Gastroesophageal sphincter (tissue), 4 donors: ENCODE measurements around the gene VTI1A. TPM values are rescaled to one million over a fixed set of nuclear protein-coding genes. Genes with fewer than 3 reads are reported as not detected.

ENCODE experiments used
- ATAC-seq: fragments of 150-250 bp; one replicate; pipeline ENCODE4 v1.9.1; 2016; ENCODE audit warnings: mild to moderate bottlenecking, moderate library complexity
- H3K27ac ChIP-seq, 4 donors: fragments of 200-600 bp; sonication (generic) in 3 of 4; 1 replicate in 3 of 4; 2 replicates in 1 of 4; pipeline ENCODE4 v1.5.1; 2016 to 2019
- H3K27me3 ChIP-seq: fragments of 200-600 bp; sonication (generic); one replicate; pipeline ENCODE4 v1.5.1; 2019
- H3K36me3 ChIP-seq, 2 donors: fragments of 200-600 bp; sonication (generic); one replicate each; pipeline ENCODE4 v1.5.1; 2019; ENCODE audit warnings: control low read depth in 1 of 2
- H3K4me1 ChIP-seq, 3 donors: fragments of 200-600 bp; sonication (generic); 1 replicate in 2 of 3; 2 replicates in 1 of 3; pipeline ENCODE4 v1.5.1; 2016 to 2019; ENCODE audit warnings: control low read depth in 2 of 3
- H3K4me3 ChIP-seq, 2 donors: fragments of 200-600 bp; sonication (generic); one replicate each; pipeline ENCODE4 v1.5.1; 2019; ENCODE audit warnings: mild to moderate bottlenecking in 1 of 2, moderate library complexity in 1 of 2
- H3K9me3 ChIP-seq, 3 donors: fragments of 200-600 bp; sonication (generic); one replicate each; pipeline ENCODE4 v1.5.1; 2017 to 2019; ENCODE audit warnings: control low read depth in 2 of 3
- EP300 ChIP-seq: sonication (generic); formaldehyde crosslinking; IDR thresholded peaks from one replicate; pipeline ENCODE4 v1.6.1; 2017; ENCODE audit warnings: antibody characterized with exemption, mild to moderate bottlenecking
- POLR2A ChIP-seq, 2 donors: fragments of 450-650 bp; IDR thresholded peaks; one replicate each; pipeline ENCODE4 v1.6.1; 2017; ENCODE audit warnings: antibody characterized with exemption in 2 of 2, mild to moderate bottlenecking in 2 of 2, moderate library complexity in 1 of 2
- POLR2AphosphoS5 ChIP-seq: sonication (generic); formaldehyde crosslinking; IDR thresholded peaks from one replicate; pipeline ENCODE4 v1.6.1; 2017; ENCODE audit warnings: antibody characterized with exemption
- WGBS, 2 donors: methylation state at CpG; one replicate each; pipeline ENCODE4 v1.1.5; 2018; ENCODE audit warnings: low coverage in 1 of 2; 5-methylcytosine and 5-hydroxymethylcytosine counted together
- total RNA-seq, 4 donors: library from RNA; depleted of rRNA; stranded (reverse); fragments of >200 nt; gene quantifications; one replicate each; pipeline ENCODE4 v1.1.0, GENCODE V29; 2016
- TF ChIP-seq, protein P1 (sequence below), 4 experiments: fragments of 200-600 bp in 2 of 4; fragments of 450-650 bp in 2 of 4; sonication (generic) in 1 of 4; IDR thresholded peaks; one replicate each; pipeline ENCODE4 v1.5.1; 2017 to 2019; ENCODE audit warnings: antibody characterized with exemption in 4 of 4, mild to moderate bottlenecking in 2 of 4, moderate library complexity in 2 of 4

The VTI1A gene
- total RNA-seq, 4 donors from 2014 or later, result 19.6 to 81.9 (median 43.1) TPM

DNA sequence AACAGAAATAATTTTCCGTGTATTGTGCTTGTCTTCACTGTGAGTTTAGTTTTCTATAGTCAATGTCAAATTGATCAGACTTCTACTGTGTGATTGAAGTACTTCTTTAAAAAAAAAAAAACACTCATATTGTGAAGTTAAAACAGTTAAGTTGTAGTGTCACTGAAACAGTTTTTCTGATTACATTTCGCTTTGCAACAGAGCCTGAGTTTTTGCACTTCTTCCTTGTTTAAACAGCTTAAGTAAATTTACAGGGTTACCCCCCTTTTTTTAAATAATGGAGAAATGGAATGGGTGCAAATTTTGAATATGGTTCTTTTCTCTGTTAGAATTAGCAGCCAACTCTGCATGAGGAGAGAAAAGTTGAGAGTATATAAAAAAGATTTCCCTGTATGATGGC is 117.3 kb downstream of the VTI1A start:
- Histone ChIP-seq H3K4me1 (no peaks in the 10 kb centered on the region), H3K36me3 (no peaks in the 10 kb centered on the region), H3K9me3 (no peaks in the 10 kb centered on the region), H3K27me3 (no peaks in the 10 kb centered on the region), H3K27ac (no peak overlapping the region), H3K4me3 (no peak overlapping the region)
- no peak for ATAC-seq
- TF ChIP-seq POLR2A (IDR thresholded peaks at IDR 0.05) (no peak), POLR2AphosphoS5 (no peak), EP300 (no peak)
- TF ChIP-seq, protein P1, sequence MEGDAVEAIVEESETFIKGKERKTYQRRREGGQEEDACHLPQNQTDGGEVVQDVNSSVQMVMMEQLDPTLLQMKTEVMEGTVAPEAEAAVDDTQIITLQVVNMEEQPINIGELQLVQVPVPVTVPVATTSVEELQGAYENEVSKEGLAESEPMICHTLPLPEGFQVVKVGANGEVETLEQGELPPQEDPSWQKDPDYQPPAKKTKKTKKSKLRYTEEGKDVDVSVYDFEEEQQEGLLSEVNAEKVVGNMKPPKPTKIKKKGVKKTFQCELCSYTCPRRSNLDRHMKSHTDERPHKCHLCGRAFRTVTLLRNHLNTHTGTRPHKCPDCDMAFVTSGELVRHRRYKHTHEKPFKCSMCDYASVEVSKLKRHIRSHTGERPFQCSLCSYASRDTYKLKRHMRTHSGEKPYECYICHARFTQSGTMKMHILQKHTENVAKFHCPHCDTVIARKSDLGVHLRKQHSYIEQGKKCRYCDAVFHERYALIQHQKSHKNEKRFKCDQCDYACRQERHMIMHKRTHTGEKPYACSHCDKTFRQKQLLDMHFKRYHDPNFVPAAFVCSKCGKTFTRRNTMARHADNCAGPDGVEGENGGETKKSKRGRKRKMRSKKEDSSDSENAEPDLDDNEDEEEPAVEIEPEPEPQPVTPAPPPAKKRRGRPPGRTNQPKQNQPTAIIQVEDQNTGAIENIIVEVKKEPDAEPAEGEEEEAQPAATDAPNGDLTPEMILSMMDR (IDR thresholded peaks at IDR 0.05), result no peak
- WGBS, 2 donors, result 89 to 95% methylated on average over 2 of the region's 2 CpGs

DNA sequence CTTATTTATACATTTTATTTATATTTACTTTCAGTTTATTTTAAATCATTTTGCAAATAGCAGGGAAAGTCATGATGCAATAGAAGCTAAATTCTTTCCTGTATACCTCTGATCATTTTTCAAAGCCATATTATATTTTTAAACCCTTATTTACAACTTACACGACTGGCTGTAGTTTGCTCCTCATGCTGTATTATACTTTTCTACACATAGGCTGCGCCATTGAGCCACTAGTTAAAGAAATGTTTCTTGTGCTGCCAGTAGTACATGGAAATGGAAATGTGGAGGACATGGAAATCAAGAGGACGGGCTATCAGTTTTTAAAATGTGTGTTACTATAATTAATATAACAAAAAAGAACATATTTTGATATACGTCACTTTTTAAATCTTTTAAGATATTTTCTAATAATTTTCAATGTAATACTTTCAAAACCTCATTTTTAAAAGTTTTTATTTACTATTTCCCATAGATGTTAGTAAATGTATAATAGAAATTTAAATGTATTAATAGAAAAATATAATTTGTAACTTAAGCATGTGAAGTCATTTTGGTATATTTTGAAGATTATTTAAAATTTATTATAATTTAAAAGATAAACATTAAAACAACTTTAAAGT is 118.5 kb downstream of the VTI1A start:
- Histone ChIP-seq H3K36me3 (no peaks in the 10 kb centered on the region), H3K4me3 (no peak overlapping the region), H3K27me3 (no peaks in the 10 kb centered on the region), H3K4me1 (no peaks in the 10 kb centered on the region), H3K9me3 (no peaks in the 10 kb centered on the region), H3K27ac (no peak overlapping the region)
- TF ChIP-seq EP300 (no peak), POLR2A (IDR thresholded peaks at IDR 0.05) (no peak), POLR2AphosphoS5 (no peak)
- TF ChIP-seq, protein P1 (IDR thresholded peaks at IDR 0.05), result peak; percentile 12 to 54 (median 51)
- WGBS, 2 donors, result 44 to 53% methylated on average over 4 of the region's 4 CpGs
- ATAC-seq, result no peak

DNA sequence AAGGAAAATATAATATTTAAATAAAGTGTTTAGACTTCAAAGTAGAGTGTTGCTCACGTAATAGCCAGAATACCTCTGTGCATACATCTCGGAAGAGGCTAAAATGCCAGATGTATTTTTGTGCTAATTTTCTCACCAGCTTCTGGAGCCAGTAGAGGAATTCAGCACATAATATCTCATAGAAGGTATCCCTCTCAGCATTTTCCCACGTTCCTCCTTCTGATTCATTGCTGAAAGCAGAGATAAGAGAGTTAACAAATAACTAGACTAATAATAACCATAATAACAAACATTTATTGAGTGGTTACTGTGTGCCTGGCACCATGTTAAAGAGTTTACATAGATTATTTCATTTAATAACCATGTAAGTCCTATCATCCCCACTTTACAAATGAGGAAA is 123.6 kb downstream of the VTI1A start:
- Histone ChIP-seq H3K27me3 (no peaks in the 10 kb centered on the region), H3K4me3 (no peak overlapping the region), H3K9me3 (no peaks in the 10 kb centered on the region), H3K27ac (no peak overlapping the region), H3K4me1 (no peaks in the 10 kb centered on the region), H3K36me3 (no peaks in the 10 kb centered on the region)
- 89 to 100% methylated on average over 3 of the region's 3 CpGs for WGBS, 2 donors
- ATAC-seq, result no peak
- no peak for TF ChIP-seq POLR2AphosphoS5
- TF ChIP-seq POLR2A (IDR thresholded peaks at IDR 0.05), result no peak
- TF ChIP-seq, protein P1 (IDR thresholded peaks at IDR 0.05), result no peak
- TF ChIP-seq EP300, result no peak

DNA sequence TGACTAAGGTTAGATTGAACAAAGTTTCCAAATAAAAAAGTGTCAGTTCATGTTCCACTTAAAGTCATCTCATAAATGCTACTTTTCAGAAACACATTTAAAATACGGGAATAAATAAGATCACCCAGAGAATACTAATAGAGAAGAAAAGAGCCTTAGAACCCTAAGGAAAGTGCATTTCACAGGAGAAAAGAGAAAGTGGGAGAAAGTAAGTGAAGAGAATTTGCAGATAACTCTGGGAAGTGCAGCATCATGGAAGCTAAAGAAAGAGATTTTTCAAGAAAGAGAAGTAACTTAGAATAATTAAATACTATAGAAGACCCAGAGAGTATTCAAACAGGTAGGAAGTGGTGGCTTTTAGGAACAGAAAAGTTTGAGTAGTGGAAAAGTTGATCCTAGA is 132.6 kb downstream of the VTI1A start:
- WGBS, 2 donors, result 81 to 100% methylated on average over 1 of the region's 1 CpG
- Histone ChIP-seq H3K4me1 (no peaks in the 10 kb centered on the region), H3K27ac (no peak overlapping the region), H3K4me3 (no peak overlapping the region), H3K9me3 (no peaks in the 10 kb centered on the region), H3K27me3 (no peaks in the 10 kb centered on the region), H3K36me3 (peaks cover 0 to 3% of the 10 kb centered on the region in 2 donors)
- TF ChIP-seq POLR2A (IDR thresholded peaks at IDR 0.05) (no peak), EP300 (no peak), POLR2AphosphoS5 (no peak)
- TF ChIP-seq, protein P1 (IDR thresholded peaks at IDR 0.05), result no peak
- no peak for ATAC-seq

DNA sequence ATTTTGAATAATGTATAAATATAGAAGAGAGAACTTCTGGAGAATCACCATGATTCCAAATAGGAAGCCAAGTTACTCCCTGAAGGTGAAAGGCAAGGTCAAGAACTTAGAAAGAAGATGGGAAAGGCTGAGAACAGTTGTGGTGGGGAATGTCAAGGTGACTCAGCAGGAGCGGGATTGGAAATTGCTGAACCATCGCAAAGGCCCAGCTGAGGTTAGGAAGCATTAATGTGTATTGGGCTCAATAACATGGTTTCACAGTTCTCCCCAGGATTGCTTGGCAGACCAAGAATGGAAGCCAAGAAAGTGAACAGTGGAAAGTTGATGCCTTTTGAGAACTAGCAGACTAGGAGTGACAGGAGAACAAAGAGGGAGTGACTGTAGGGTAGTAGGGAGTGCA is 133.3 kb downstream of the VTI1A start:
- Histone ChIP-seq H3K9me3 (no peaks in the 10 kb centered on the region), H3K27ac (no peak overlapping the region)
- TF ChIP-seq POLR2AphosphoS5 (no peak), POLR2A (IDR thresholded peaks at IDR 0.05) (no peak), EP300 (no peak)
- TF ChIP-seq, protein P1 (IDR thresholded peaks at IDR 0.05), result no peak

More for the DNA sequence above, 133.3 kb downstream of the VTI1A start:
- Histone ChIP-seq H3K36me3 (peaks cover 0 to 3% of the 10 kb centered on the region in 2 donors), H3K4me1 (no peaks in the 10 kb centered on the region), H3K27me3 (no peaks in the 10 kb centered on the region), H3K4me3 (no peak overlapping the region)
- WGBS, 2 donors, result 84 to 92% methylated on average over 2 of the region's 2 CpGs
- no peak for ATAC-seq
